IMR-90 (cell line): Measurements from ENCODE around the gene FPR3.

Experiments used
- MXI1 ChIP-seq: IDR thresholded peaks from 2 replicates; pipeline ENCODE4 v1.6.1; 2012; ENCODE audit warnings: low read depth, mild to moderate bottlenecking, low read length, moderate library complexity, borderline replicate concordance
- POLR2A ChIP-seq: IDR thresholded peaks from 2 replicates; pipeline ENCODE4 v1.6.1; 2012; ENCODE audit warnings: mild to moderate bottlenecking, low read depth, low read length
- RAD21 ChIP-seq: IDR thresholded peaks from 2 replicates; pipeline ENCODE4 v1.6.1; 2012; ENCODE audit warnings: low read length, improper control_type of control experiment
- RCOR1 ChIP-seq: IDR thresholded peaks from 2 replicates; pipeline ENCODE4 v1.6.1; 2012; ENCODE audit warnings: mild to moderate bottlenecking, low read length, improper control_type of control experiment; ENCODE audit not compliant: insufficient replicate concordance
- RFX5 ChIP-seq: IDR thresholded peaks from 2 replicates; pipeline ENCODE4 v1.8.0; 2012; ENCODE audit warnings: low read depth, mild to moderate bottlenecking, low read length, moderate library complexity
- TF ChIP-seq, protein P1 (sequence below): conservative IDR thresholded peaks from 2 replicates; pipeline ENCODE4 v1.5.1; 2012; ENCODE audit warnings: mild to moderate bottlenecking, low read depth, low read length, improper control_type of control experiment
- TF ChIP-seq, protein P2 (sequence below): fragments of 150-350 bp; IDR thresholded peaks from 2 replicates; pipeline ENCODE4 v1.6.1; 2016; ENCODE audit warnings: low read depth, mild to moderate bottlenecking, low read length, moderate library complexity, borderline replicate concordance
- TF ChIP-seq, protein P3 (sequence below): fragments of 150-350 bp; IDR thresholded peaks from 2 replicates; pipeline ENCODE4 v1.6.1; 2017; ENCODE audit warnings: mild to moderate bottlenecking, antibody characterized with exemption, low read length, low read depth

DNA sequence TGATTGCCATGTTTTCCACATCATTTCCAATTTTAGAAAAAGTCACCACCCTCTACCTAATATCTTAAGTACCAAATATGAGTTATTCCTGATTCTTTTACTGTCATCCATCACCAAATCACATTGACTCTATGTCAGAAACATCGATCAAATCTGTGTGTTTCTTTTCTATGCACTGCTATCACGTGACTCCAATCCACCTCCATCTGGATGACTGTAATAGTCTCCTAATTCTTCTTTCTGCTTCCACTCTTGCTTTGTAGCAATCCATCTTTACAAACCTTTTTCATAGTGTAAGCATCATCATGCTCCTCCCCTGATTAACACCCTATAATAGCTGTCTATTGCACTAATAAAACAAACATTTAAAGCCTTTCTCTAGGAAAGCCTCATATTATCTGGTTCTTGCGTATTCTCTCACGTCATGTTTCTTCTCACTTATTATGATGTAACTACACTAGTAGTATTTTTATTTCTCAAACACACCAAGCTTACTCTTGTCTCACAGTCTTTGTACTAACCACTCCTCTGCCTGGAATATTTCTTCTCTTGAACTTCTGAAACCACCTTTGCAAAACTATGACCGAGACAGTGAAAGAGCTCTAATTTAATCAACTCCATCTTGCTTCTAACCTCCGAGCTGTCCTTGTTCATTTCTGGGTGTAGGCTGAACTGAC lies 10.7 kb upstream of the FPR3 start:
- TF ChIP-seq, protein P1, sequence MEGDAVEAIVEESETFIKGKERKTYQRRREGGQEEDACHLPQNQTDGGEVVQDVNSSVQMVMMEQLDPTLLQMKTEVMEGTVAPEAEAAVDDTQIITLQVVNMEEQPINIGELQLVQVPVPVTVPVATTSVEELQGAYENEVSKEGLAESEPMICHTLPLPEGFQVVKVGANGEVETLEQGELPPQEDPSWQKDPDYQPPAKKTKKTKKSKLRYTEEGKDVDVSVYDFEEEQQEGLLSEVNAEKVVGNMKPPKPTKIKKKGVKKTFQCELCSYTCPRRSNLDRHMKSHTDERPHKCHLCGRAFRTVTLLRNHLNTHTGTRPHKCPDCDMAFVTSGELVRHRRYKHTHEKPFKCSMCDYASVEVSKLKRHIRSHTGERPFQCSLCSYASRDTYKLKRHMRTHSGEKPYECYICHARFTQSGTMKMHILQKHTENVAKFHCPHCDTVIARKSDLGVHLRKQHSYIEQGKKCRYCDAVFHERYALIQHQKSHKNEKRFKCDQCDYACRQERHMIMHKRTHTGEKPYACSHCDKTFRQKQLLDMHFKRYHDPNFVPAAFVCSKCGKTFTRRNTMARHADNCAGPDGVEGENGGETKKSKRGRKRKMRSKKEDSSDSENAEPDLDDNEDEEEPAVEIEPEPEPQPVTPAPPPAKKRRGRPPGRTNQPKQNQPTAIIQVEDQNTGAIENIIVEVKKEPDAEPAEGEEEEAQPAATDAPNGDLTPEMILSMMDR = no peak
- TF ChIP-seq RFX5 (no peak), MXI1 (no peak), RAD21 (no peak), POLR2A (no peak), RCOR1 (no peak)
- TF ChIP-seq, protein P2, sequence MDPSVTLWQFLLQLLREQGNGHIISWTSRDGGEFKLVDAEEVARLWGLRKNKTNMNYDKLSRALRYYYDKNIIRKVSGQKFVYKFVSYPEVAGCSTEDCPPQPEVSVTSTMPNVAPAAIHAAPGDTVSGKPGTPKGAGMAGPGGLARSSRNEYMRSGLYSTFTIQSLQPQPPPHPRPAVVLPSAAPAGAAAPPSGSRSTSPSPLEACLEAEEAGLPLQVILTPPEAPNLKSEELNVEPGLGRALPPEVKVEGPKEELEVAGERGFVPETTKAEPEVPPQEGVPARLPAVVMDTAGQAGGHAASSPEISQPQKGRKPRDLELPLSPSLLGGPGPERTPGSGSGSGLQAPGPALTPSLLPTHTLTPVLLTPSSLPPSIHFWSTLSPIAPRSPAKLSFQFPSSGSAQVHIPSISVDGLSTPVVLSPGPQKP = no peak
- TF ChIP-seq, protein P3, sequence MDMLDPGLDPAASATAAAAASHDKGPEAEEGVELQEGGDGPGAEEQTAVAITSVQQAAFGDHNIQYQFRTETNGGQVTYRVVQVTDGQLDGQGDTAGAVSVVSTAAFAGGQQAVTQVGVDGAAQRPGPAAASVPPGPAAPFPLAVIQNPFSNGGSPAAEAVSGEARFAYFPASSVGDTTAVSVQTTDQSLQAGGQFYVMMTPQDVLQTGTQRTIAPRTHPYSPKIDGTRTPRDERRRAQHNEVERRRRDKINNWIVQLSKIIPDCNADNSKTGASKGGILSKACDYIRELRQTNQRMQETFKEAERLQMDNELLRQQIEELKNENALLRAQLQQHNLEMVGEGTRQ = no peak
